Eye (tissue), 1 donor: ENCODE measurements around the gene AMIGO2.
"Not testable (repeated sequence)": the region's sequence is repeated elsewhere in the genome, so short reads cannot be mapped to it uniquely, and the experiment has no call there.

Source experiments
- DNase-seq: peaks from one replicate; pipeline ENCODE4 v3.0.0-alpha.2; 2015

The AMIGO2 gene, protein sequence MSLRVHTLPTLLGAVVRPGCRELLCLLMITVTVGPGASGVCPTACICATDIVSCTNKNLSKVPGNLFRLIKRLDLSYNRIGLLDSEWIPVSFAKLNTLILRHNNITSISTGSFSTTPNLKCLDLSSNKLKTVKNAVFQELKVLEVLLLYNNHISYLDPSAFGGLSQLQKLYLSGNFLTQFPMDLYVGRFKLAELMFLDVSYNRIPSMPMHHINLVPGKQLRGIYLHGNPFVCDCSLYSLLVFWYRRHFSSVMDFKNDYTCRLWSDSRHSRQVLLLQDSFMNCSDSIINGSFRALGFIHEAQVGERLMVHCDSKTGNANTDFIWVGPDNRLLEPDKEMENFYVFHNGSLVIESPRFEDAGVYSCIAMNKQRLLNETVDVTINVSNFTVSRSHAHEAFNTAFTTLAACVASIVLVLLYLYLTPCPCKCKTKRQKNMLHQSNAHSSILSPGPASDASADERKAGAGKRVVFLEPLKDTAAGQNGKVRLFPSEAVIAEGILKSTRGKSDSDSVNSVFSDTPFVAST

DNA sequence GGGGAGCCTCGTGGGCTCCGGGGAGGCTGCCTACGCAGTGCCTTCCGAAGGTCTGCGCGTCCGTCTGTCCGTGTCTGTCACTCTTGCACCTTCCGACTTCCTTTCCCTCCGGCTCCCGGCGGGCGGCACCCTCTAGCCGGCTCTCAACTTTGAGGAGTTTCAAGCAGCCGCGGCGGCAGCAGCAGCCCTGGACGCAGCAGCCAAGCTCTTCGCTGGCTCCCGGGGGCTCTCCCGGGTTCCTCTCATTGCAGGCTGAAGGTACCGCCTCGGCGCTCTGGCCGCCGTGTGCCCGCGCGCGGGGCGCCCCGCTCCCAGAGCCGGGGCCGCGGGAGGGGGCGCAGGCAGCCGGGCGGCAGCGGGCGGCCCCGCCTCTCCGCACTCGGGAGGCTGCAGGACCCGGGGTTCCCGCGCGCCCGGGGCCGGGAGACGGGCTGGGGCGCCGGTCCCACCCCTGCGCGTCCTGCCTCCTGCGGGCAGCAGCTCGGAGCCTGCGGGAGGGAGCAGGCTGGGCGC is at the start of gene AMIGO2, which contains the start of gene PCED1B:
TSS of gene AMIGO2 (minus strand) at position 492 of the 513 bp plus-strand sequence. CDS start 957 bp downstream, outside the sequence.
TSS of gene PCED1B (plus strand) at position 154 of the 513 bp plus-strand sequence. CDS start 155,443 bp downstream, outside the sequence.
- DNase-seq: peak; percentile 81

DNA sequence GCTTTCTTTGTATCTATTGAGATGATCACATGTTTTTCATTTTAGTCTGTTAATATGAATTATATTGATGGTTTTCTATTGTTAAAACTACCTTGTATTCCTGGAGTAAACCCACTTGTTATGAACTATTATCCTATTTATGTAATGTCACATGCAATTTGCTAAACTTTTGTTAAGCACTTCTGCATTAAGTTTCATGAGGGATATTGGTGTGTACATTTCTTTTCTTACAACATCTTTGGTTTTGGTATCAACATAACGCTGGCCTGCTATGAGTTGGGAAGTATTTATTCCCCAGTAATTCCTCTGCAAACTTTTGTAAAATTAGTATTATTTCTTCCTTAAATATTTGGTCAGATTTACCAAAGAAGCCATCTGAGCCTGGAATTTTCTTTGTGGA is 46.5 kb upstream of the AMIGO2 start:
- no peak for DNase-seq

DNA sequence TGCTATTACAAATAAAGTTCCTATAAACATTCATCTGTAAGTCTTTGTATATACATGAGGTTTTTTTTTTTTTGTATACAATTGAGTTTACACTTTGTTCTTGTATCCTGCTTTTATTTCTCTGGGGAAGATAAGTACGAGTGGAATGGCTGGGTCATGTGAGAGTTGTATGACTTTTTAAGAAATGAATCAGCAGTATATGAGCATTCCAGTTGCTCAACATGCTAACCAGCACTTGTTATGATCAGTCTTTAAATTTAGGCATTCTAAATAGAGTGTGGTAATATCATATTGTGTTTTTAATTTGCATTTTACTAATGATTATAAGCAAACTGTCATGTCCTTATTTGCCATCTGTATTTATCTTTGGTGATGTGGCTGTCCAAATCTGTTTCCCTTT is 44.7 kb upstream of the AMIGO2 start:
- no peak for DNase-seq

DNA sequence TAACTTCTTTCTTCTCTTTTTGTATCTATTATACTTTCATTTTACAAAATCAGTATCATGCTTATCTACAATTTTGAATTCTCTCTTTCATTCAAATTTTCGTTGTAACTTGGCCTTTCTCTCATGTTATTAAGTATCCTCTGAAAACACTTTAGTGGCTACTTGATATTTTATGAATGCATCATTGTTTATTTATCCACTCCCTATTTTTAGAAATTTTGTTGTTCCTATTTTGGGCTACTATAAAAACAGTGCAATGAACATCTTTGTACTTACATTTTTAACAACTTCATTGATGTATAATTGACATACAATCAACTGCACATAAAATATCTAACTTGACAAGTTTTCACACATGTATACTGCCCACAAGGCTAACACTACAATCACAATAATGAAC is 44.0 kb upstream of the AMIGO2 start:
- DNase-seq: no peak

DNA sequence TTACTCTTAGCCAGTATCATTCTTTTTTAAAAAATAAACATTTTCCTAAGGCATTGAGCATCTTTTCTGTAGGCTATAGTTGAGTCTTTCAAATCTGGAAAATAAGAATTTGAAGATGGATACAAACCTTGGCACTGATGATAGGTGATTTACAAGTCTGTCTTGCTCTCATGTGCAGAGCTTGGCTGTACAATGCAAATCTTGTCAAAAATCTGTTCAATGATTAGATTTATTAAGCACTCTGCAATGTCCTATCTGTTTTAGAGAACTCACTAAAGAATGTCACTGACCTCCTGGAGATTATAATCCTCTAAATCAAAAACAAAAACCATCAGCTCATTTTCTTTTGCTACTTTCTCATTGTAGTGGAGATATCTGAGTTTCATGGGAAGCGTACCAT is 42.8 kb upstream of the AMIGO2 start:
- no peak for DNase-seq

DNA sequence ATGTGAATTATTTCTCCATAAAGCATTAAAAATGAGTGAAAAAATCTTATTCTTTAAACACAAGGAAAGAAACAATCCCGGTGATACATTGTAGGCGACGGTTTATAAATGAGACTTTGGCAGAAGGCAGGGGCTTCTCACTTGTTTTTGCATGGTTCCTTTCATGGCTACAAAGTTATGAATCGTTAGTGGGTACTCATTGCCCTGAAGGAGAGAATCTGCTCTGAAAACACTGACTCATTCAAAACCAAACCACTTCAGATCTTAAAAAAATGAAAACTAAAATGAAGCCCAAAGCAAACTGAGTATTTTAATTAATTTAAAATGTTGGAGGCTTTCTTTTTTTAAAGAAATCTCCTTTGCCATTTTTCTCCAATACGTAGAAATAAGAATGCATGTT is 41.4 kb upstream of the AMIGO2 start:
- no peak for DNase-seq

DNA sequence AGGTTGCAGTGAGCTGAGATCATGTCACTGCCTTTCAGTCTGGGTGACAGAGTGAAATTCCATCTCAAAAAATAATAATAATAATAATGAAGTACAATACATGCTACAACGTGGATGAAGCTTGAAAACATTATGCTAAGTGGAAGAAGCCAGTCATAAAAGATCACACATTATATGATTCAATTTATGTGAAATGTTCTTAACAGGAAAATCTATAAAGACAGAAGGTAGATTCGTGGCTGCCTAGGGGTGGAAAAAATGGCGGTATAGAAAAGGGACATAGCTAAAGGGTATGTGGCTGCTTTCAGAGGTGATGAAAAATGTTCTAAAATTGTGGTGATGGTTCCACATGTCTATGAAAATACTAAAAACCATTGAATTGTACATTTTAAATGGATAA is 41.0 kb upstream of the AMIGO2 start:
- DNase-seq: no peak

DNA sequence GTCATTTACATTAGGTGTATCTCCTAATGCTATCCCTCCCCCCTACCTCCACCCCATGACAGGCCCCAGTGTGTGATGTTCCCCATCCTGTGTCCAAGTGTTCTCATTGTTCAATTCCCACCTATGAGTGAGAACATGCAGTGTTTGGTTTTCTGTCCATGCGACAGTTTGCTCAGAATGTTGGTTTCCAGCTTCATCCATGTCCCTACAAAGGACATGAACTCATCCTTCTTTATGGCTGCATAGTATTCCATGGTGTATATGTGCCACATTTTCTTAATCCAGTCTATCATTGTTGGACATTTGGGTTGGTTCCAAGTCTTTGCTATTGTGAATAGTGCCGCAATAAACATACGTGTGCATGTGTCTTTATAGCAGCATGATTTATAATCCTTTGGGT is 37.5 kb upstream of the AMIGO2 start:
- DNase-seq: not testable (repeated sequence)

DNA sequence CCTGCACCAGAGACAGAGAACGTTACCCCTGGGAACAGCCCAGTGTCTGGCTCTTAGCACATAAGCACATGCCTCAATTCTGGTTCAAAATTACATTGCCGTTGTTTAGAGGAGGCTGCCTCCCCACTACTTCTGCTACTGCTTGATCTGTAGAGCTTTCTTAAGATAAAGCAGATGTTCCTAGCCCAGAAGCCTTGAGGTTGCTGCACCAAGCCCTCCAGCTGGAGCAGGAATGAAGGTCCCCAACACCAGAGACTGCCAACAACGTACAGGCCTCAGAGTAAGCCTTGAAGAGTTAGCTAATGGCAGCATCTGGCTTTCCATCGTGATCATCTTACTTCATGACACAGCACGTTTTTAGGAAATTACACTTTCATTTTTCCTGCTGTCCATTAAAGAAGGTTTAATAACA is 34.7 kb upstream of the AMIGO2 start:
- DNase-seq: no peak

DNA sequence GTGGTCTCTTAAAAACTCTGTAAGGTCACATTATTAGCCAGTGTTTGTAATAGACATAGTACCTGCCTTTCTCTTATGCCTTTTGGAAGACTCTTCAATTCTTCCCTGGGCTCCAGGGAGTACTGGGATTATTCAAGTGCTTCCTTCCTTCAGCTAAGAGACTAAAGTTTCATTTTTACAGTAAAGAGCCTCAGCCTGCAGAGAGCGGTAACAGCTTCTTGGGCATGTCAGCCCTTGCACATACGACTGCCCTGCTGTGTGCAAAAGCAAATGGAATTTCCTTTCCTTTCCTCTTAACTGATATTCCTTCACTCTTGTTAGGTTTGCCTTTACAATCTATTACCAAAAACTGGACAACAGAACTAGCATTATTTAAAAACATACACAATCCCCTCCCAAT is 32.9 kb upstream of the AMIGO2 start:
- DNase-seq: no peak

DNA sequence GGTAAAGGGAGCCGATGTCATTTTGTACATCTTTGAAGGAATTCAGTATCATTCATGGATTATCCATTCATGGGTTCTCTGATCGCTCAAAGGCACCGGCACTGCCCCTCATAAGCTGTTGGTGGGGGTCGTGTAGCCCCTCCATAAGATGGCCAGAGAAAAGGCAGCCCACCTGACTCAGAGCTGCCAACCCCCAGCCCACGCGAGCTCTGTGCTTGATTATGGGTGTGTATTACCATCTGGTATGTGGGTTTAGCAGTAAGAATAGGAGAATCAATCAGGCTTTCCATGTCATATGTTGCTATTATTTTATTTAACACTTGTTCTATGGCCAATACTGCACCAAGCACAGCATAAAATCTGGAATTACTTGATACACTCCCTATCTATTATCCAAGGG is 32.1 kb upstream of the AMIGO2 start:
- no peak for DNase-seq

DNA sequence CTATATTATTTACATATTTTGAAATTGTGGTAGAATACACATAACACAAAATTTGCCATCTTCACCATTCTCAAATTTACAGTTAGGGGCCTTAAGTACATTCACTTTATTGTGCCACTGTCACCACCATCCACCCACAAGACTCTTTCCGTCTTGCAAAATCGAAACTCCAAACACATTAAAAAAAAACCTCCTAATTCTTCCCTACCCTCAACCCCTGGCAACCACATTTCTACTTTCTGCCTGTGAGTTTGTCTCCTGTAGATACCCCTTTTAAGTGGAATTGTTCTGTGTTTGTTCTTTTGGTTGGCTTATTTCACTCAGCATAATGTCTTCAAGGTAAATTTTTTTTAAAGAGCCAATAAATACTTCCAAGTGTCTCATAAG is 31.6 kb upstream of the AMIGO2 start:
- no peak for DNase-seq

DNA sequence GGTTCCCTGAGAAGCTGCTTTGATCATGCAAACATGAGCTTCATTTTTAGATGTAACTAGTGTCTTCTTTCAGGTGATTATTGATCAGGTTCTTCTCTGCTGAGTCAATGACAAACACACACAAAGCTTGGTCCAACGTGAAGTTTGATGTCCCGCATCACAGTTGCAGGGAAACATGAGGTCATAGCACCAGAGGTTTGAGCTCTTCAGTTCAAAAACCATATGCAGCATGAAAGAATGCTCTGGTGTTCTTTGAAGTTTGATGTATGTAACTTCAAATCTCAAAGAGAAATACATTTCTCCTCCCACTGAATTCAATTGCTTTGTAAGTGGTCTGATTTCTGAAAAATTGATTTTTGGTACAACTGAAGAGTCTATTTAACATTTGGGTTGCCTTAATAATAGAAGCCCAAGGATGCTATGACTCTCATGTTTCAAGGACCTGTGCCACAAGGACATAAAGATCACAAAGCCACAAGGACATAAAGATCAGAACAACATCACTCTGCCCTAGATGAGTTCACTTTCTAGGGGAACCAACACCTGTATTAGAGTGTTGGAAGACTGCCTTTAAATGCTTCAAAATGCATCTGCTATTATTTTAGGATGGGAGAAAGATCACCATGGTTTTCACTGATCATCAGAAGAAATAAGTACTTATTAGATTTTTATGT is 31.1 kb upstream of the AMIGO2 start:
- DNase-seq: no peak

DNA sequence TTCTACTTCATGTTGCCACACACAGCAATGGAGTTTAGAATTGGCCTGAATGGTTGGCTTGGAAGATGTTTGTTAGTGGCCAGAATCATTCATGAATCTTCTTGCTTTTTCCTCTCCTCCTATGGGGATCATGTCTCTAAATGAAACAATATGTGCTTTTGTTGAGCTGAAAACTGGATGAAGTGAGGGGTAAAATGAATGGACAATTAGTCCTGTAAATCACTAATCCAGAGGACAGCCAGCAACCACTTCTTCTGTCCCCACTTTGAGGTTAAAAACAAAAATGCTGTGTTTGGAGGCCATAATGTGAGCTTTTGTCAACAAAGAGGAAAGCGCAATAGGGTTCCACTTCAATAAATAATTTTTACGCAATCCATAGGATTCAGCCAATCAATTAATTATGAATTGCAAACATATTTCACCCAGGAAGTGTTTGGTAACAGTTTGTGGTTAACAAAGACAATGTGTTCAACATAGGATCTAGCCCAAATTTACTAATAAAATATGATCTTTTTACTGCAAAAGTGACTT is 30.3 kb upstream of the AMIGO2 start:
- DNase-seq: no peak

DNA sequence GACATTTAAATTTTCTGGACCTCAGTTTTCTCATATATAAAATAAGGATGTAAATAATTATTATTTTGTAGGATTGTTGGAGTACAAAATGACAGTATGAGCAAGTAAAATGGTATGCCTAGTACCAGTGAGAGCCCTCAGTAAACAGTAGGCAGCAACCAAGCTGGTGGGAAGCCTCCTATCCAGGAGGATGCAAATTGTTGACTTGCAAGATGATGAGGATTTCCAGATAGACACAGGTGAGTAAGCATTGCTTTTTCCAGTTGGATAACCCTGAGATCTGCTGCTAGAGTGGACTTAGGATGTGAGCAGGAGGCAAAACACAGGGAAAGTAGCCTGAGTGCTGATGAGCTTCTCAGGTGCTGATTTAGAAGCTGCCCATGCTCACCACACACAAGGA is 28.2 kb upstream of the AMIGO2 start:
- DNase-seq: no peak

DNA sequence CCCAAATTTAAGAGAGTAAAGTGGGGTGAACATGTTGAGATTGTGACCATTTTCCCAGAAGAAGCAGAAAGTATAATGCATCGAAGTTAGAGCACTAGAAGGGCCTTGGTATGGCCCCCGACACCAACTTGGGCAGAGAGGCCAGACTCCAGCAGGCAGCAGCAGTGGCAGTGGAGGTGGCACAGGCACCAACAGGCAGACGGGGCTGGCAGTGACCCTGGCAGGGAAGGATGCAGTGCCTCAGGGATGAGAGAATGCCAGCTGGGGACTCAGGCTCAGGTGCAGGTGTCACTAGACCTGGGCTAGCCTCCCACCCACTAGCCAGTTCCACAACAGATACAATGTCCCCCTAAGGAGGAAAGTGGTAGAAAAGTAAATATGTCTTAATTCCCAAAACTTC is 27.7 kb upstream of the AMIGO2 start:
- no peak for DNase-seq

DNA sequence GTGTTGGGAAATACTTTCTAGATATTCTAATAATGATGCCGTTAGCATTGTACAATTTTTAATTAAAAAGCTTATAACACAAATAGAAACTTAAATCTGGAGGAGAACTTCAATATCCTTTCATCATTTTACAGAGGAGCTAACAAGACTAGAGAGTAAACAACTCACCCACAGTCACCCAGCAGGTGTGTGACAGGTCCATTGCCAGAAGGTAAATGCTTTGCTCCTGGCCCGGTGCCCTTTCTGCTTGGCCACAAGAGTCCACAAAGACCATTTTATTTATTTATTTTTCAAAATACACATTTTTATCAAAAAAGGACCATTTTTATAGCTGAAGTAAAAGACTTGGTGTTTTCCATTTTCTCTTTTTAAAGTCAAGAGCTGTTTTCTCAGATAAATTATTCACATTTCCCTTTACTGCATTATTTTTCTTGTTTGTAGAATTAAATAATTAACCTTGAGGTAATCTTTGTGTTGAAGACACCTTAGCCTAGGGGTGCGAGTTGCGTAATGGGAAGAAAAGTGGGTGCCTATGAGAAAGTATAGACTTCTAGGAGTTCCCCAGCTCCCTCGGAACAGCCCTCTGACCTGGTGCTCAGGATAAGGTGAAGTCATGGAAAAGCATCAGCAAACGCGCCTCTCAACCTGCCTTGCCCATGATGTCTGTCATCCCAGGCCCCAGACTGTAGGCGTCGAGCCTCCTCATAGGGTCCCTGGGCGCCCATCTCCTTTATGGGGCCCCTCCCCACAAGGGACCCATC is 26.3 kb upstream of the AMIGO2 start:
- no peak for DNase-seq

DNA sequence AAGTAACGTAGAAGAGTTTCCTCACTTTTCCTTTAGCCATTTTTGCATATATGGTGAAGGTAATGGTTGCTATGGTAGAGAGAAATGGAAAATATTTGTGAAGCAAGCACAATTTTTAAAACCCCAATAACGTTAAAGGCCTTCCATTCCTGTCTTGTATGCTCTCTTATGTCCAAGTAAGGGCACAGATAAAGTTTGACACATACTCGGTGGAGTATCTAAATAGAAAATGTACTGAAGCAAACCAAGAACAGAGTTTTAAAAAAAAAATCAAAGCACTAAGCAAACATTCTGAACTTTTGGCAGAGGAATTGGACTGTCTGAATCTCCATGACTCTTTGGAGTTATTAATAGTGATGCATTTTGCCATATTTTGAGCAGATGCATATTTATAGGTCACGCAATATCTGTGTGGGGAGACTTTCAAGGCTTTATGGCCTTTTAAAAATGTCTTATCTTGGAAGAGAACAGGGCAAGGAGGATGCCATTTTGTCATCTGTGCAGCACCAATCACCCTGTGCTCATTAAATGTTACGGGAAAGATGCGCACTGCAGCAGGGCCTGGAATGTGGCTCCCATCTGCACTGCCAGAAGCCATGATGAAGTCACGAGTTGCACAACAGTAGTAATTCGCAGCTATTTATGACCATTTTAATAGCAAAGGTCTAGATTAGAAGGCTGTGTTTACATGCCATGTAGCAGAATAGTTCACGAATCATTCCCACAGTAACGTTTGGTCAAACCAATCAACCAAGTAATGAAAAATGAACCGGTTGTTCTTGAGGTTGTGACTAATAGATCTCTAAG is 23.3 kb upstream of the AMIGO2 start:
- DNase-seq: no peak

DNA sequence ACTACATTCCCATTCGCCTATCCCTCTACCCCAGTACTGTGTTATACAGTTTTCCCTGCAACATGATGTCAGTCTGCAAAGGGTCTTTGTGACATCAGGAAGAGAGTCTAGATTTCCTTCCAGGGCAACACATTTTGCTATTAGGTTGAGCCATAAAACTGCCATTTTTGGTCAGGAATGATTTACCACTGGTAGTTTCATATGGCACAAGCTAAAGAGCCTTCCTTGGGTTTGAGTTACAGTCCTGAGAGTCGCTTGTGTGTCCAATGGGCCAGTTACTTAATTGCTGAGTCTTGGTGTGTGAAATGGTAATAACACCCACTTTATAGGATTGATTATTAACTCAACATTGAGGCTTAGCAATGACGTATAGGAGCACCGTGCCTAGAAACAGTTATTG is 22.6 kb upstream of the AMIGO2 start:
- DNase-seq: no peak

DNA sequence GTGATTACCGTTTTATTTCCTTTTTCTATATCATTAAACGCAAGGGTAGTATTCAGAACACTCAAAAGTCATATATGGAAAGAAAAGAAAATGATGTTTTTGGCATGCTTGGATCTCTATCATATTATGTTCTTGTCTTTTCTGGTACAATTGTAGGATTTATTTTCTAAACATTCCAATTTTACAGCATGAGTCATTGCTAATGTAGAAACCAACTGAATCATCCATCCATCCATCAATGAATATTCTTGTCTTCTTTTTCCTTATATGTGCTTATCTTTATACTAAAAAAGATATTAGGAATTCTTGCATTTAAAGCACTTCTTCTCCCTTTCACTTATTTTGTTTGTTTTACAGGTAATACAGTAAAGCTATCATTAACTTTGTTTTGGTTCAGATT is 20.4 kb upstream of the AMIGO2 start:
- no peak for DNase-seq

DNA sequence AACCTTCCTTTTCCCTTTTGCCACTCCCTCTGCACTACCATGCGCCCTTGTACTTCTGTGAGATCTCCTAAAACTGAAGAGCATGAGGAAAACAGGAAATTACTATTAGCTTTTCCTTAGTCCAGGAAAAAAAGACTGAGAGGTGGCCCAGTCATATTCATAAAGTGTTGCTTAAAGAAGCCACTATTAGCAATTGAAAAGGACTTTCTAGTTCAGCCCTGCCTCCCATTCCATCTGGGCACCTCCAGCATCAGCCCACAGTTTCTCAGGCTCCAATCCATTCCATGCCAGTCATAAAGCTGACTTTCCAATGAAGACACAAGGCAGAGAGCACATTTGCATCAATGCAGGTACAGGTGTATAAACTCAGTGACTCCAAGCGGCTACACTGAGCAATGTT is 19.9 kb upstream of the AMIGO2 start:
- DNase-seq: no peak

DNA sequence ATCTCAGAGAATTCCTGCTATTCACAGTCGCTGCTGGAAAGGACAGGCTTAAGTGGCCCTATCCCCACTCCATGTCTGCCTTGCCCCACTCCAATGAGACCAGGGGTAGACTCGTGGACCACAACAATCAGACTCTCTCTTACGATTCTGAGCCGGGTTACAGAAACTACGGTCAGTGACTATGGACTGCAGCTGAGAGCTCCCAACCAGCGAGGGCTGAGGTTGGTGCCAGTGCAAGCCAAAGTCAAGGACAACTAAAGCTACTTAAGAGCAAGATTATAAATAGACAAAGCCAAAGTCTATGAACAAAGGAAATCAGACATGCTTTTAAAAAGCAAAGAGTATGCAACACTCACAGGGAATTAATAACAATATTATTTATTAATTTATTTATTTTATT is 18.3 kb upstream of the AMIGO2 start:
- DNase-seq: no peak
